GM19238 (cell line): ENCODE data around the gene KCNQ1OT1.

Experiments
- DNase-seq: peaks from one replicate; pipeline ENCODE4 v3.0.0; 2011; ENCODE audit warnings: low spot score; ENCODE audit not compliant: insufficient read length

Gene KCNQ1OT1

GRCh38 chr11:2573240-2574042 is 126.4 kb downstream of the KCNQ1OT1 start:
- DNase-seq = no peak

- no peak for DNase-seq
Observed at GRCh38 chr11:2572491-2573239, 127.1 kb downstream of the KCNQ1OT1 start.

- no peak for DNase-seq
Observed at GRCh38 chr11:2571598-2572281, 128.1 kb downstream of the KCNQ1OT1 start.

GRCh38 chr11:2570841-2571597 is 128.8 kb downstream of the KCNQ1OT1 start:
- no peak for DNase-seq

- no peak for DNase-seq
Observed at GRCh38 chr11:2570211-2570811, 129.5 kb downstream of the KCNQ1OT1 start.

GRCh38 chr11:2569731-2570210 is 130.0 kb downstream of the KCNQ1OT1 start:
- DNase-seq = no peak

GRCh38 chr11:2569321-2569721 is 130.5 kb downstream of the KCNQ1OT1 start:
- DNase-seq = no peak

GRCh38 chr11:2567026-2567671 is 132.6 kb downstream of the KCNQ1OT1 start:
- DNase-seq = no peak

GRCh38 chr11:2566223-2567025 is 133.4 kb downstream of the KCNQ1OT1 start:
- no peak for DNase-seq

- no peak for DNase-seq
Observed at GRCh38 chr11:2565447-2566222, 134.2 kb downstream of the KCNQ1OT1 start.

- DNase-seq = no peak
Observed at GRCh38 chr11:2564588-2565425, 135.0 kb downstream of the KCNQ1OT1 start.

- DNase-seq = no peak
Observed at GRCh38 chr11:2564008-2564530, 135.7 kb downstream of the KCNQ1OT1 start.

- no peak for DNase-seq
Observed at GRCh38 chr11:2563213-2564007, 136.4 kb downstream of the KCNQ1OT1 start.

GRCh38 chr11:2562890-2563212 is 136.9 kb downstream of the KCNQ1OT1 start:
- DNase-seq = no peak

GRCh38 chr11:2561696-2562581 is 137.9 kb downstream of the KCNQ1OT1 start:
- DNase-seq = no peak
